Left kidney (tissue), 2 donors: ENCODE measurements around the gene ZNF488. TPM values are rescaled to one million over a fixed set of nuclear protein-coding genes. Genes with fewer than 3 reads are reported as not detected.
A peak's percentile ranks its signal among the peaks of the same experiment; 100 is the strongest.
"Not testable (repeated sequence)": the region's sequence is repeated elsewhere in the genome, so short reads cannot be mapped to it uniquely, and the experiment has no call there.

Experiments used
- DNase-seq: peaks from one replicate; pipeline ENCODE4 v3.0.0-alpha.2; 2013
- polyA plus RNA-seq: library from polyadenylated mRNA; unstranded; fragments of 120-200 nt; gene quantifications from one replicate; pipeline ENCODE4 v1.2.1, GENCODE V29; 2013; ENCODE audit not compliant: insufficient read length

ZNF488 gene
- polyA plus RNA-seq, 1 donor: 5.8 TPM

DNA sequence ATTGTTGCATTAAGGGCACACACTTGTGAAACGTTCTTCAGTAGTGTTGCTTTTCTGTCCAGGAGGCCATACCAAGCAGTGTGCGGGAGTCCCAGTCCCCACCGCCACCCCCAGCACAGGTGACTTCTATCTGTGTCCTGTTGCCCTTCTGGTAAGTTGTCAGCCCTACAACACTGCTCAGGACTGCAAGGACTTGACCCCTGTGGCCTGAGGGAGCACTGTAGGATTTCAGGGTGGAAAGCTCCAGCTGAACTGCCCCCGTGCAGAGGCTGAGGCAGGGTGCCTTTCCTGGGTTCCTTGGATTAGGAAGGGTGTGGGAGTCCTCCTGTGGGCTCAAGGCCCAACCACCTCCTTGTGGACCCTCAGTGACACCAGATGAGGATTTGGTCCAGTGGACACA is 26.8 kb upstream of the ZNF488 start:
- no peak for DNase-seq

DNA sequence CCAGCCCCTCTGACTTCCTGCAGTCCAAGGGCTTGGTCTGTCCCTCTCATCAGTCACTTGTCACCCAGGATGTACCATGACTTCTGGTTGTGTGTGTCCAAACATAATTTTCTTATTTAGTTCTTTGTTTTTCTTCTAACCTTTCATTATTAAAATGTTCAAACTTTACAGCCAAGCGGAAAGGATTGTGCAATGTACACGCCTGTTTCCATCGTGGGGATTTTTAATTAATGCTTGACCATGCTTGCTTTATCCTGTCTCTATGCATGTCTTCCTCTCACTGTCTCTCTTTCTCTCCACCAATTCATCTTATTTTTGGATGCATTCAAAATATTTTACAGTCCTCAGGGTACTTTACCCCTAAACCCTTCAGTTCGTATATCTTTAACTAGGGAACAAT is 26.2 kb upstream of the ZNF488 start:
- no peak for DNase-seq

DNA sequence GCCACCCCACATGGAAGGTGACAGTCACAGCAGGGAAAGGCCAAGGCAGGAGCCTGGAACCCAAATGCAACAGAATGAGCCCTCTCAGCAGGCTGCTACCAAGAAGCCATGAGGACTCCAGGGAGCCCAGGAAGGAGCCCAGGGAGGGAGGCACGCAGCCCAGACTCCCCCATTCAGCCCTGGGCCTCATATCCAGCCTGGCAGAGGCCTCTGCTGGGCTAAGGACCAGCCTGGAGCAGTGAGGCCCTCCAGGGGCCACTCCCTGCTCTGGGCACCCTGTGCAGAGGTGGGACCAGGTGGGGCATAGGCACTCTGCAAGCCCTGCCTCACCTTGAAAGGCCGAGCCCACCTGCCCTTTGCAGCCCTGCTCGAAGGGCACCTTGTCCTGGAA is 25.8 kb upstream of the ZNF488 start:
- no peak for DNase-seq

DNA sequence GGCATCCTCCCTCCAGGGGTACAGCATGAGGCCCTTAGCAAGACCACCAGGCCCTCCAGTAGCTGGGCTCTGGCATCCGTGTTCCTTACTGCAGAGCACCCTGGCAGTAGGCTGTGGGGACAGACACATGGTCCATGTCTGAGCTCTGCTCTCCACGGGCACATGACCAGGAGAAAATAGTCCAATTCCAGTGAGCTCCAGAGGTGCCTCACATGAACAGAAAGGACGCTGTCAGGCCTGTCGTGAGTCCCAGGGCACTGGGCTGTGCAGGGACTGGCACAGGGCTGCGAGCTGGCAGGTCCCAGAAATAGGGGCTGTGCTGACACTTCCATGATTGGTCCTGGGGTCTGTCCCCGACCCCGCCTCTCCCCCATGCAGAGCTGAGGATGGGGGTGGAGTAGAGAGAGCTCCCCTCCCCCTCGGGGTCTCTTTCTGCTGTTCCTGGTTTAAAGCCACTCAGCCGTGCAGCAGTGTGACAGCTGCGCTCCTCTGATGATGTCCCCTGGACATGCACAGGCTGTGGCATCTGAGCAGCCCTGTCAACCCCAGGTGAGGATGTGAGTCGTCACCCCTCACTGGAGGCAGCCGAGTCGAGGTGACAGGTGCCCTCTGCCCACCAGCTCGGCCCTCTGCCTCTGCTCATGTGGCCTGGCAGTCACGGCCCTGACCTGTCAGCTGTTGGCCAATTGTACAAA is 25.2 kb upstream of the ZNF488 start:
- DNase-seq: no peak

GRCh38 chr10:47408606-47409005 is 24.5 kb upstream of the ZNF488 start:
- DNase-seq: no peak

DNA sequence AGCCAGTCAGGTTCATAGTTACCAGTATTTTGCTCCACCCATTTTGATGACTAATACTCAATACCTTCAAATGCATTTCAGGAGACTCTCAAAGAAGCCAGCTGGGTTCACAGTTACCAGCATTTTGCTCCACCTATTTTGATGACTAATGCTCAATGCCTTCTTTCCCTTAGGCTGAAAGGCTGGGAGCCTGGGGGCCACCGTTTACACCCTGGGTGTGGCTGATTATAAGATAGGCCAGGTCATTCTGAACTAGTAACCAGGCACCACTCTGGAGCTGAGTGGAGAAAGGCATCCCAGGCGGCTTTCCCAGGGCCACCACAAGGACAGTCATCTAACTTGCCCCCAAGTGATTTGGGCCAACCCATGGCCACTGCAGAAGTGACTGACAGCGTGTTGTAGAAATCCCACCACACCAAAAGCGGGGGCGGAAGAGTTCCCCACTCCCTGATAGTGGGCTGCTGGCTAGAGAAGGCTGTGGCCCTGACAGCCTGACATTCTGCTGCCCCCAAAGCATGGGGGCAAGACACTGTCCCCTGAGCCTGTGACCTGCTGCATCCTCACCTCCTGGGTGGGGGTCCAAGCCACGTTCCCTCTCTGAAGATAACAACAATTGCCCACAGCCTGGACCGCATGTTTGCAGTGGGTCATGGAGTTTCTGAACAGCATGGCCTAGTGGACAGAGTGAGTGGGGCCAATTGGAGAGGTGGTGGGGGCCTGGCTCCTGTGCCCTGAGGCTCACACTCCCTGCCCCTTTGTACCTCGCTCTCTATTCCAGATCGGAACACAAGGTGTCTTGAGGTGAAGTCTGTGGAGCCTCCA is 23.0 kb upstream of the ZNF488 start:
- no peak for DNase-seq

- DNase-seq: no peak
Observed at GRCh38 chr10:47406548-47406869, 22.4 kb upstream of the ZNF488 start.

DNA sequence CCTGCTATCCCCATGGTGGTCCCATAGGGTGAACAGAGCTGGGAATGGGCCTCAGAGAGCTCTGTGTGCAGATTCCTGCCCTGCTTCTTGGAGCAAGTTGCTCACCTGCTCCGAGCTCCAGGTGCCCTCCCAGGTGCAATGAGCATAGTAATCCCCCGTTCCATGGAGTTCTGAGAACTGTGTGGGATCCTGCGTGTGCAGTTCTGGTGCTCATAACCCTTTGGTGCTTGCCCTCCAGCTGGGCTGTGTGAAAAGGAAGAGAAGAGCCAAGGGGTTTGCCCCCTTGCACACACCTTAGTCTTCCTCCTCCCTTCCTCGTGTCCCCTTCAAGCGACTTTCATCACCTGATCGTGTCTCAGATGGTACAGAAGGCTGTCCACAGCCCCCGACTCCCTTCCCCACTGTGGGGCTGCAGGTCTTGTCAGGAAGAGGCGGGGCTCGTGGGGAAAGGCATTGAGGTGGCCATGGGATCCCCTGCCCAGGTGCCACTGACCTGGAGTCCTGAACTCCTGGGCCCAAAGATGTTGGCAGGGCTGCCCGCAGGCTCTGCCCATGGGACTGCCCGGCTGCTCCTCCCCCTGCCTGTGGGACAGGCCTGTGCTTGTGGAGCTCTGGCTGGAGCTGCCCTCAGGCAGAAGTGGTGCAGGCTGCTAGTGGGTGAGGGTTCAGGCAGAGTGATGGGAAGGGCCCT is 21.9 kb upstream of the ZNF488 start:
- no peak for DNase-seq

- no peak for DNase-seq
Observed at GRCh38 chr10:47404937-47405336, 20.8 kb upstream of the ZNF488 start.

DNA sequence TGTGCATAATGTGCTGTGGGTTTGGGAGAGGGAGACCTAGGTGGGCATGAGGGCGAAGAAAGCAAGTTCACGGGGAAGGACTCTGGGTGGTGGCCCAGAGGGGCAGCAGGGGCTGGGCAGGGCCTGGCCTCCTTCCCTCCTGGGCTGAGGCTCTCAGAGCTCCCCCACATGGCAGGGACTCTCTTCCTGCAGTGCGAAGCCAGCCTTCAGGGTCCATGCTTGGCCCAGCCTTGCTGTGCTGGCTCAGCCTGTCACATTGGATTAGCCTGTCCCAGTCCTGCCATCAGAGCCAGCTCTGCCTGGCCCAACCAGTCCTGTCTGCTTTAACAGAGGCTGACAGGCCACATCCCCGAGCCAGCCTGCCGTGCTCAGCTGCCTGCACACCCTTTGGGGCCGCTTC is 20.4 kb upstream of the ZNF488 start:
- DNase-seq: no peak

- no peak for DNase-seq
Observed at GRCh38 chr10:47403446-47404318, 19.6 kb upstream of the ZNF488 start.

GRCh38 chr10:47402641-47403301 is 18.7 kb upstream of the ZNF488 start:
- peak; percentile 34 for DNase-seq

DNA sequence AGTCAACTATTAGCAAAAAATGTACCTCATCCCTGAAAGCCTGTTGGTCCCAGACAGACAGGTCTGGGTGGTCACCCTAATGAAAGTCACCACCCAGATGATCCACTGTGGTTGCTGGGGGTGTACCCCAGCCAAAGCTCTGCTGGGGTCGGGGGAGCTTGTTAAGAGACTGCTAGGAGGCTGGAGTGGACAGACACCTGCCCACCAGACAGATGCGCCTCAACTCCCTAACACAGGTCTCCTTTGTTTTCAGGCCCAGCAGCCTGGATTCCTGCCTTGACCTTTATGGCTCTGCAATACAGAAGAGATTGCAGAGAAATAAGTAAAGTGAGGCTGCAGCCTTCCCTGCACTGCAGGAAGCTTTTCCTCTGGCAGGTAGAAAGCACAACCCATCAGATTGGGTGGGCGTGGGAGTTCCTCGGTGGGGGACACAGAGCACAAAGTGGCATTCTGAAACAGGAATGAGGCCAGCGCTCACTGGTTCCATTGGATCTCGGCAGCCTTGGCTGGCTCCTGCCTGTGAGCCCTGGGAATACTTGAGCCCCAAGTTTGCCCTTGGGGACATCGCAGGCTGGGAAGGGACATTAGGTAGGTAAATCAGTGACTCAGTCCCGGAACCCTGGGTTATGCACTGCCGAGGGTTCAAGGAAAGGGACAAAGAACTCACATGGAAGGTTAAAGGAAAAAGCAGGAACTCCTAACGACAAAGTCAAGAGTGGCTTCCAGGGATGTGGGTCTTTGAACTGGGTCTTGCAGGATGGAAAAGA is 18.0 kb upstream of the ZNF488 start:
- DNase-seq: no peak

- DNase-seq: no peak
Observed at GRCh38 chr10:47401210-47401609, 17.1 kb upstream of the ZNF488 start.

DNA sequence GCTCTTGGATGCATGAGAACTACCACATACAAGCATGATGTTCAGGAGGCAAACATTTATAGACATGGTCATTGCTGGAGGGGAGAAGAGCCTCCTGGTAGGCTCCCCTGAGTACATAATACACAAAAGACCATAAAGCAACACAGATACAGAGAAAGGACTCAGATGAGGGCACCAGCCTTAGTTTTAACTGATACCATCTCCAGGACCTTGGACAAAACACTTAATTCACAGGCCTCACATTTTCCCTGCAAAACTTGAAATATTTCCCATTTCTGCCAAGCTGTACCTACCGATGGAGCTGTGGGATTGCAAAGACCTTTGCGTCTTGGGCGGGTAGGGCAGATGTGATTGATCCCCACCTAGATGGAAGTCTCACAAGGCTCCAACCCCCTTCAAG is 16.7 kb upstream of the ZNF488 start:
- no peak for DNase-seq

GRCh38 chr10:47400251-47400650 is 16.2 kb upstream of the ZNF488 start:
- no peak for DNase-seq

GRCh38 chr10:47397256-47397655 is 13.2 kb upstream of the ZNF488 start:
- DNase-seq: no peak

- DNase-seq: no peak
Observed at GRCh38 chr10:47396311-47396717, 12.2 kb upstream of the ZNF488 start.

DNA sequence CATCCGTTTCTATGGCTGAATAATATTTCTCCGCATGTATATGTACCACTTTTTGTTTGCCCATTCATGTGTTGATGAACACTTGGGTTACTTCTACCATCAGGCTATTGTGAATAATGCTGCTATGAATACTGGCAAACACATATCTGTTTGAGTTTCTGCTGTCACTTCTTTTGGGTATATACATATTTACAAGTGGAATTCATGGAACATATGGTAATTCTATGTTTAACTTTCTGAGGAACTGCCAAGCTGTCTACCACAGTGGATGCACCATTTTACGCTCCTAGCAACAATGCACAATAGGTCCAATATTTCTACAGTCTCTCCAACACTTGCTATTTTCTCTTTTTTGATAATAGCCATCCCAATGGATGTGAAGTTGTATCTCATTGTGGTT is 5.5 kb upstream of the ZNF488 start:
- no peak for DNase-seq

DNA sequence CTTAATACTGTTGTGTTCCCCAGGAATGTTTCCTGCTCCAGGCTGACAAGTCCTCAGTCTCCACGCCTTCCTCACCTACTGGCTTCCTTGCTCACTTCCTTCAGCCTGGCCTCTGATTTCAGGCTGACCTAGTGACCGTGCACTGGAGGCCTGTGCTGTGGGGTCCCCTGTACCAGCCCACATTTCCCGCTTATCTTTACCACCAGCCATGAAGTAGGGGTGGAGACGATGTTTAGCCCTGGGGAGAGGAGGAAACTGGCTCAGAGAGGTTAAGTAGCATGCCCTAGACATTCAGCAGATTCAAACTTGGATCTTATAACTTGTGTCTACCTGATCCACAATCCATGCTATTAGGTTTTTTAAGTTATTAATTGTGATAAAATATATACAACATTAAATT is 4.8 kb upstream of the ZNF488 start:
- DNase-seq: no peak

- not testable (repeated sequence) for DNase-seq
Observed at GRCh38 chr10:47386104-47386503, 2.0 kb upstream of the ZNF488 start.
